Fibroblast of lung (primary cell): ENCODE measurements around the gene MSI2. TPM values are rescaled to one million over a fixed set of nuclear protein-coding genes. Genes with fewer than 3 reads are reported as not detected.

Source experiments
- DNase-seq, 2 donors: peaks; one replicate each; pipeline versions ENCODE4 v3.0.0 to v3.0.0-alpha.2; 2010; ENCODE audit warnings: low read depth in 2 of 2
- H2AFZ ChIP-seq: 2 replicates; pipeline ENCODE4 v1.5.1; 2012; ENCODE audit warnings: low read length, control low read depth, inconsistent platforms
- H3K27ac ChIP-seq: 2 replicates; pipeline ENCODE4 v1.5.1; 2011; ENCODE audit warnings: low read length, control low read depth; ENCODE audit not compliant: insufficient read depth
- H3K27me3 ChIP-seq: 2 replicates; pipeline ENCODE4 v1.5.1; 2011; ENCODE audit warnings: mild to moderate bottlenecking, low read length; ENCODE audit not compliant: control insufficient read depth, insufficient read depth
- H3K36me3 ChIP-seq: 2 replicates; pipeline ENCODE4 v1.5.1; 2011; ENCODE audit warnings: low read length; ENCODE audit not compliant: control insufficient read depth, insufficient read depth
- H3K4me1 ChIP-seq: 2 replicates; pipeline ENCODE4 v1.5.1; 2011; ENCODE audit warnings: low read length; ENCODE audit not compliant: control insufficient read depth, insufficient read depth; ENCODE audit errors: extremely low read depth
- H3K4me2 ChIP-seq: 2 replicates; pipeline ENCODE4 v1.5.1; 2011; ENCODE audit warnings: low read length, control low read depth; ENCODE audit not compliant: insufficient read depth; ENCODE audit errors: extremely low read depth
- H3K4me3 ChIP-seq, 4 experiments: fragments of 200-600 bp in 1 of 4; sonication (generic) in 1 of 4; replicated peaks in 1 of 4; 2 replicates each; pipeline ENCODE4 v1.5.1; 2011 to 2016; ENCODE audit warnings: low read length in 4 of 4, low read depth in 3 of 4, mild to moderate bottlenecking in 3 of 4, control low read depth in 2 of 4, inconsistent platforms in 1 of 4, mixed read lengths in 1 of 4; ENCODE audit not compliant: insufficient read depth in 1 of 4; ENCODE audit errors: control extremely low read depth in 1 of 4
- H3K79me2 ChIP-seq: 2 replicates; pipeline ENCODE4 v1.5.1; 2012; ENCODE audit warnings: mild to moderate bottlenecking, low read length, inconsistent platforms; ENCODE audit not compliant: control insufficient read depth, insufficient read depth
- H3K9ac ChIP-seq: 2 replicates; pipeline ENCODE4 v1.5.1; 2011; ENCODE audit warnings: mild to moderate bottlenecking, low read length, control low read depth; ENCODE audit not compliant: insufficient read depth
- H3K9me3 ChIP-seq: 2 replicates; pipeline ENCODE4 v1.5.1; 2012; ENCODE audit warnings: low read depth, low read length; ENCODE audit not compliant: control insufficient read depth, insufficient read depth
- H4K20me1 ChIP-seq: 2 replicates; pipeline ENCODE4 v1.5.1; 2011; ENCODE audit warnings: low read length; ENCODE audit not compliant: control insufficient read depth, insufficient read depth; ENCODE audit errors: extremely low read depth
- EZH2 ChIP-seq: IDR thresholded peaks from 2 replicates; pipeline ENCODE4 v1.5.1; 2012; ENCODE audit warnings: low read length, control low read depth, mild to moderate bottlenecking; ENCODE audit errors: missing control alignments
- polyA plus RNA-seq, 2 donors: library from polyadenylated mRNA; depleted of rRNA in 1 of 2; stranded (reverse) in 1 of 2; unstranded in 1 of 2; fragments of >200 nt; gene quantifications; 2 replicates each; pipeline ENCODE4 v1.2.1, GENCODE V29; 2011 to 2012; ENCODE audit warnings: missing spikeins in 1 of 2
- total RNA-seq: library from RNA; depleted of rRNA; stranded (reverse); fragments of >200 nt; gene quantifications from 2 replicates; pipeline ENCODE4 v1.2.1, GENCODE V29; 2014
- TF ChIP-seq, protein P1 (sequence below), 2 donors: IDR thresholded peaks in 1 of 2; conservative IDR thresholded peaks in 1 of 2; 1 replicate in 1 of 2; 2 replicates in 1 of 2; pipeline ENCODE4 v1.5.1; 2011 to 2012; ENCODE audit warnings: low read length in 2 of 2, control low read depth in 1 of 2, inconsistent platforms in 1 of 2, low read depth in 1 of 2, mild to moderate bottlenecking in 1 of 2

Gene MSI2
- total and polyA plus RNA-seq, 2 donors (not counting 1 experiment from before 2014, with no cell fraction given): 6.8 to 14.2 TPM

GRCh38 chr17:57557416-57557815 lies 301.1 kb downstream of the MSI2 start:
- no peaks in the 10 kb centered on the region for H3K4me1 ChIP-seq
- H3K27ac ChIP-seq: no peak overlapping the region

DNA sequence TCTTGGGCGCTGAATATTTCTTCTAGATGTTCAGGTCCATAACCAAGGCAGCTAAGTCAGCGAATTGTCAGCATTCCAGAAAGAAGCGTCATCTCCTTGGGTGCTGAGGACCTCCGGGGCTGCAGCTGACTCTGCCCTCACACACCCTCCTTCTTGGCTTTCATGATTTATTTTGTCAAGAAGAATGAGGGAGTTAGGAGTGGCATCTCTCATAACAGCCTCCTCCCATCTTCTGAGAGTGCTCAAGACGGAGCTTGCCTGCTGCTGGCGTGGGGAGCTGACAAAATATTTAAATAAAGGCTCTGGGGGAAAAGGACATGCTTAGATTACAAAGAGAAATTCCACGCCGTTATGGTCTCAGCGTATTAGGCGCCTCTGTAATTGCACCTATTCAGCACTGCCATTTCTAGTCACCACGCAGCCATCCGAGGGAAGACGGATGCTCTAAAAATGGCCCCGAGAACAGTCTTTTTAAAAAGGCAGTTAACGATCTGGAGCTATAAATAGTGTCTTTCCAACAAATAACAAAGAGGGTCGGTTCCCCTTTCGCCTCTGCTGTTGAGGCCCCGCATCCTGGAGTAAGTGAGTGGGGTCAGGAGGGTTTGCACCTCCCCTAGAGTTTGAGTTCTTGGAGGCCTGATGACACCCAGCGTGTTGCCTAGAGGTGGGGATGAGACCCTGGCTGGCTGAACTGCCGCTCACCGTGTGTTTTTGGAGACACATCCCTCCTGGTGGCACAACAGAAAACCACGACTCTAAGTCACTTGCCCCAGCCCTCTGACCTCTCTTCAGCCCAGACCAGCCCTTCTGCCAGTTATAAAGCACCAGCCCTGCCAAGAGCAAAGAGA lies 301.7 kb downstream of the MSI2 start:
- Histone ChIP-seq H3K9me3 (no peaks in the 10 kb centered on the region), H3K27ac (no peak overlapping the region), H3K79me2 (no peaks in the 10 kb centered on the region), H3K4me1 (no peaks in the 10 kb centered on the region), H3K36me3 (no peaks in the 10 kb centered on the region), H3K4me3 (no peak overlapping the region), H2AFZ (no peak overlapping the region), H3K9ac (no peak overlapping the region), H3K27me3 (no peaks in the 10 kb centered on the region), H3K4me2 (no peak overlapping the region), H4K20me1 (no peaks in the 10 kb centered on the region)
- DNase-seq: peak; percentile 62 to 86
- TF ChIP-seq, protein P1, sequence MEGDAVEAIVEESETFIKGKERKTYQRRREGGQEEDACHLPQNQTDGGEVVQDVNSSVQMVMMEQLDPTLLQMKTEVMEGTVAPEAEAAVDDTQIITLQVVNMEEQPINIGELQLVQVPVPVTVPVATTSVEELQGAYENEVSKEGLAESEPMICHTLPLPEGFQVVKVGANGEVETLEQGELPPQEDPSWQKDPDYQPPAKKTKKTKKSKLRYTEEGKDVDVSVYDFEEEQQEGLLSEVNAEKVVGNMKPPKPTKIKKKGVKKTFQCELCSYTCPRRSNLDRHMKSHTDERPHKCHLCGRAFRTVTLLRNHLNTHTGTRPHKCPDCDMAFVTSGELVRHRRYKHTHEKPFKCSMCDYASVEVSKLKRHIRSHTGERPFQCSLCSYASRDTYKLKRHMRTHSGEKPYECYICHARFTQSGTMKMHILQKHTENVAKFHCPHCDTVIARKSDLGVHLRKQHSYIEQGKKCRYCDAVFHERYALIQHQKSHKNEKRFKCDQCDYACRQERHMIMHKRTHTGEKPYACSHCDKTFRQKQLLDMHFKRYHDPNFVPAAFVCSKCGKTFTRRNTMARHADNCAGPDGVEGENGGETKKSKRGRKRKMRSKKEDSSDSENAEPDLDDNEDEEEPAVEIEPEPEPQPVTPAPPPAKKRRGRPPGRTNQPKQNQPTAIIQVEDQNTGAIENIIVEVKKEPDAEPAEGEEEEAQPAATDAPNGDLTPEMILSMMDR (conservative IDR thresholded peaks at IDR 0.05 in 1 of 2, IDR thresholded peaks at IDR 0.05 in 1 of 2; ENCODE audit: low read depth in 1 of 2, low read length in 2 of 2): no peak
- no peak for TF ChIP-seq EZH2

More at GRCh38 chr17:57557416-57557815, 301.1 kb downstream of the MSI2 start:
- TF ChIP-seq EZH2: no peak
- TF ChIP-seq, protein P1 (conservative IDR thresholded peaks at IDR 0.05 in 1 of 2, IDR thresholded peaks at IDR 0.05 in 1 of 2; ENCODE audit: low read depth in 1 of 2, low read length in 2 of 2): no peak
- Histone ChIP-seq H3K4me3 (no peak overlapping the region), H3K9ac (no peak overlapping the region), H3K4me2 (no peak overlapping the region), H3K27me3 (no peaks in the 10 kb centered on the region), H4K20me1 (no peaks in the 10 kb centered on the region), H3K36me3 (no peaks in the 10 kb centered on the region), H3K9me3 (no peaks in the 10 kb centered on the region), H2AFZ (no peak overlapping the region), H3K79me2 (no peaks in the 10 kb centered on the region)
- no peak for DNase-seq

DNA sequence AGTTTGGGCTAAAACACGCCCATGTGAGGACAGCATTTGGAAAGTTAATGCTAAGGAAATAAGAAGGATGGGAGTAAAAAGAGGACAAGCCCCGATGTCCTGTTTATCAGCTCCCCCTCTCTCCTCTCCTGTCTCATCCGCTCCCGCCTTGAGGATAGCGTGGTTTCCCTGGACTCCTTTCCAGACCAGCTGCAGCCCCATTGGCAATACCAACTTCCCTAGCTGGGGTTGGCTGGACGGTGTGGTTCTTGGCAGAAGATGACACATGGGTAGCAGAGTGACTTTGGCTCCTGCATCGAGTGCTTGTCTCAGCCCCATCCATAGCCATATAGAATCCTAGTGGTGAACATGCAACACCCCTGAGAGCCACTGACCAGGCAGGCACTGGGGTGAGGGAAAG lies 302.9 kb downstream of the MSI2 start:
- Histone ChIP-seq H3K4me1 (no peaks in the 10 kb centered on the region), H4K20me1 (no peaks in the 10 kb centered on the region), H3K9me3 (no peaks in the 10 kb centered on the region), H3K36me3 (no peaks in the 10 kb centered on the region), H3K27ac (no peak overlapping the region), H3K4me3 (no peak overlapping the region), H3K27me3 (no peaks in the 10 kb centered on the region), H3K9ac (no peak overlapping the region), H3K79me2 (no peaks in the 10 kb centered on the region), H3K4me2 (no peak overlapping the region), H2AFZ (no peak overlapping the region)
- TF ChIP-seq, protein P1 (conservative IDR thresholded peaks at IDR 0.05 in 1 of 2, IDR thresholded peaks at IDR 0.05 in 1 of 2; ENCODE audit: low read depth in 1 of 2, low read length in 2 of 2): no peak
- TF ChIP-seq EZH2: no peak
- no peak for DNase-seq
